Lower lobe of right lung (tissue), 2 donors: ENCODE results near the gene TRIM63. TPM values are rescaled to one million over a fixed set of nuclear protein-coding genes. Genes with fewer than 3 reads are reported as not detected.

ENCODE experiments used
- ATAC-seq, 2 donors: fragments of 200-7000 bp; cut with Tn5 transposase; one replicate each; pipeline ENCODE4 v1.9.1; 2020 to 2022; ENCODE audit warnings: mild to moderate bottlenecking in 2 of 2, moderate library complexity in 2 of 2
- DNase-seq: peaks from one replicate; pipeline ENCODE4 v3.0.0-alpha.2; 2020
- H3K27ac ChIP-seq: fragments of 200-600 bp; one replicate; pipeline ENCODE4 v1.8.0; 2022
- H3K27me3 ChIP-seq: fragments of 200-600 bp; one replicate; pipeline ENCODE4 v1.8.0; 2022; ENCODE audit warnings: low read depth
- H3K36me3 ChIP-seq: fragments of 200-600 bp; one replicate; pipeline ENCODE4 v1.8.0; 2022; ENCODE audit warnings: mild to moderate bottlenecking
- H3K4me1 ChIP-seq: fragments of 200-600 bp; one replicate; pipeline ENCODE4 v1.8.0; 2022
- H3K4me3 ChIP-seq: fragments of 200-600 bp; one replicate; pipeline ENCODE4 v1.8.0; 2022; ENCODE audit warnings: mild to moderate bottlenecking
- H3K9me3 ChIP-seq: fragments of 200-600 bp; one replicate; pipeline ENCODE4 v1.8.0; 2022
- intact Hi-C: fragments of 100-400 bp; cut with DNase I; formaldehyde crosslinking; loops from one replicate; pipeline ENCODE4 v1.11.0; 2022
- total RNA-seq: library from RNA; stranded (reverse); fragmentation: NEBNext Ultra II Directional; extraction: Animal tissue kit (Norgen Biotek cat#: 25700); gene quantifications from one replicate; pipeline ENCODE4 v1.2.1, GENCODE V29; 2021
- TF ChIP-seq, protein P1 (sequence below): fragments of 200-600 bp; IDR thresholded peaks from one replicate; pipeline ENCODE4 v1.8.0; 2022; ENCODE audit warnings: antibody characterized with exemption, mild to moderate bottlenecking
- donor health status: DM: no; HTN: yes; CAD: no; lungs with severe emphysema.

Gene TRIM63
- total RNA-seq, 1 donor from 2014 or later: 0.53 TPM

GRCh38 chr1:26009796-26010447 lies 57.5 kb downstream of the TRIM63 start:
- intact Hi-C loops: no loop called here
- TF ChIP-seq, protein P1, sequence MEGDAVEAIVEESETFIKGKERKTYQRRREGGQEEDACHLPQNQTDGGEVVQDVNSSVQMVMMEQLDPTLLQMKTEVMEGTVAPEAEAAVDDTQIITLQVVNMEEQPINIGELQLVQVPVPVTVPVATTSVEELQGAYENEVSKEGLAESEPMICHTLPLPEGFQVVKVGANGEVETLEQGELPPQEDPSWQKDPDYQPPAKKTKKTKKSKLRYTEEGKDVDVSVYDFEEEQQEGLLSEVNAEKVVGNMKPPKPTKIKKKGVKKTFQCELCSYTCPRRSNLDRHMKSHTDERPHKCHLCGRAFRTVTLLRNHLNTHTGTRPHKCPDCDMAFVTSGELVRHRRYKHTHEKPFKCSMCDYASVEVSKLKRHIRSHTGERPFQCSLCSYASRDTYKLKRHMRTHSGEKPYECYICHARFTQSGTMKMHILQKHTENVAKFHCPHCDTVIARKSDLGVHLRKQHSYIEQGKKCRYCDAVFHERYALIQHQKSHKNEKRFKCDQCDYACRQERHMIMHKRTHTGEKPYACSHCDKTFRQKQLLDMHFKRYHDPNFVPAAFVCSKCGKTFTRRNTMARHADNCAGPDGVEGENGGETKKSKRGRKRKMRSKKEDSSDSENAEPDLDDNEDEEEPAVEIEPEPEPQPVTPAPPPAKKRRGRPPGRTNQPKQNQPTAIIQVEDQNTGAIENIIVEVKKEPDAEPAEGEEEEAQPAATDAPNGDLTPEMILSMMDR: no peak

DNA sequence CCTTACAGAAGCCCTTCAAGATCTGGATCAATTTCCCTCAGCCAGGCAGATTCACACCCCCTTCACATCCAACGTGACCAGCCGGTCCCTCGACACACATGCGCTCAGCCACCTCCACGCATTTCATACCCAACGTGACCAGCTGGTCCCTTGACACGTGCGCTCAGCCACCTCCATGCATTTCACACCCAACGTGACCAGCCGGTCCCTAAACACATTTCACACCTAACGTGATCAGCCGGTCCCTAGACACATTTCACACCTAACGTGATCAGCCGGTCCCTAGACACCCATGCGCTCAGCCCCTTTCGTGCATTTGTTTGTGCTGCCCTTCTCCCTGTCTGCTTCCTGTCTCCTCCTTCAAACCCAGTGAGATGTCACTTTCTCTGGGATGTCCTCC lies 60.7 kb downstream of the TRIM63 start:
- TF ChIP-seq, protein P1: no peak
- H3K4me1 ChIP-seq: no peaks in the 10 kb centered on the region
- no peak overlapping the region for H3K27ac ChIP-seq
- no peaks in the 10 kb centered on the region for H3K9me3 ChIP-seq
- no peaks in the 10 kb centered on the region for H3K27me3 ChIP-seq
- H3K4me3 ChIP-seq: no peak overlapping the region
- intact Hi-C loops: no loop called here
- no peak for DNase-seq
- H3K36me3 ChIP-seq: no peaks in the 10 kb centered on the region
- no peak for ATAC-seq

More at GRCh38 chr1:26009796-26010447, 57.5 kb downstream of the TRIM63 start:
- H3K27ac ChIP-seq: no peak overlapping the region
- H3K27me3 ChIP-seq: no peaks in the 10 kb centered on the region
- no peak for ATAC-seq
- DNase-seq: no peak
- no peaks in the 10 kb centered on the region for H3K36me3 ChIP-seq
- H3K4me1 ChIP-seq: peaks cover 7% of the 10 kb centered on the region
- no peak overlapping the region for H3K4me3 ChIP-seq
- H3K9me3 ChIP-seq: no peaks in the 10 kb centered on the region

DNA sequence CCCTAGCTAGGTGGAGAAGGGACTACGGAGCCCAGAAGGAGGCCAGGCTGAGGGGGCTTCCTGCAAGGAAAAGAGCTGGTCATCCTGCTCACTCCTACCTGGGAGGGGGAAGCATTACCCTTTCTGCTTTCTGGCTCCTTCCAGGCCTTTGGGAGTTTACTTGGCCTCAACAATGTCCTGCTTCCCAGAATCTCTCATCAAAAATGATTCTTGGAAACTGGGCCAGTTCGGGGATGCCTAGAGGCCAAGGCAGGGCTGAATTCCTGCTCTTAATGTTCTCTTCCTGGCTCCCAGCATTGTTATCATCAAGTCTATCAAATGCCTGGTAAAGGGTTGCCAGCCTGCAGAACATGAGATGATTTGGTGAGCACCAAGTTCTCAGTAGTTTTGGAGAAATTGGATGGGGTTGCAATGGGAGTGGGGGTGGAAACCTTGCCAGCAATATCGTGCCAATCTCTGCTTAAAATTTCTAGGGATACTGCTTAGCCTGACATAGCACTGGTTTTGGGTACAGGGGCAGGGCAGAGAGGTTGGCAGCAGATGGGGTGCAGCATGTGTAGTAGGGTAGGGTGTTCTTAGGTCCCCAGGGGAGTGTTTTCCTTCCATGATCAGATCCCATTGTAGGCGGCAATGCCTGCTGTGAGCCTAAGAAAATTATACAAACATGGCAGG lies 61.9 kb downstream of the TRIM63 start:
- TF ChIP-seq, protein P1: no peak
- Histone ChIP-seq H3K27me3 (no peaks in the 10 kb centered on the region), H3K27ac (no peak overlapping the region), H3K9me3 (no peaks in the 10 kb centered on the region), H3K36me3 (no peaks in the 10 kb centered on the region), H3K4me3 (no peak overlapping the region), H3K4me1 (no peaks in the 10 kb centered on the region)
- ATAC-seq (no peak), DNase-seq (no peak)
- intact Hi-C loops: no loop called here

- no peak overlapping the region for H3K27ac ChIP-seq
- intact Hi-C loops: no loop called here
- TF ChIP-seq, protein P1: no peak
These were observed 63.7 kb downstream of the TRIM63 start for GRCh38 chr1:26003756-26004155.

GRCh38 chr1:26003262-26003661 lies 64.2 kb downstream of the TRIM63 start:
- TF ChIP-seq, protein P1: no peak
- DNase-seq: no peak
- intact Hi-C loops: no loop called here

More at GRCh38 chr1:26003756-26004155, 63.7 kb downstream of the TRIM63 start:
- H3K27me3 ChIP-seq: no peaks in the 10 kb centered on the region
- H3K36me3 ChIP-seq: no peaks in the 10 kb centered on the region
- H3K4me1 ChIP-seq: no peaks in the 10 kb centered on the region
- H3K9me3 ChIP-seq: no peaks in the 10 kb centered on the region
- ATAC-seq (no peak), DNase-seq (no peak)
- H3K4me3 ChIP-seq: no peak overlapping the region

More at GRCh38 chr1:26003262-26003661, 64.2 kb downstream of the TRIM63 start:
- H3K4me1 ChIP-seq: peaks cover 4% of the 10 kb centered on the region
- no peak overlapping the region for H3K27ac ChIP-seq
- H3K36me3 ChIP-seq: no peaks in the 10 kb centered on the region
- no peak for ATAC-seq
- H3K9me3 ChIP-seq: no peaks in the 10 kb centered on the region
- no peaks in the 10 kb centered on the region for H3K27me3 ChIP-seq
- H3K4me3 ChIP-seq: no peak overlapping the region

Other genes with a start within 250 kb of the TRIM63 start
- gene MTFR1L, start 247.7 kb downstream of the TRIM63 start, total RNA-seq: 51.1 TPM
- not detected for gene AUNIP, start 208.2 kb downstream of the TRIM63 start, total RNA-seq
- gene PAQR7, start 191.9 kb downstream of the TRIM63 start, total RNA-seq: 9.3 TPM
- 56.6 TPM for gene STMN1, start 161.2 kb downstream of the TRIM63 start, total RNA-seq
- gene PAFAH2, start 69.6 kb downstream of the TRIM63 start, total RNA-seq: 19.4 TPM
- 0.24 TPM for gene EXTL1, start 45.9 kb downstream of the TRIM63 start, total RNA-seq
- not detected for gene SLC30A2, start 21.5 kb downstream of the TRIM63 start, total RNA-seq
- gene PDIK1L, start 44.2 kb upstream of the TRIM63 start, total RNA-seq: 11.8 TPM
- 3.8 TPM for gene FAM110D, start 91.4 kb upstream of the TRIM63 start, total RNA-seq
- not detected for gene C1orf232, start 101.3 kb upstream of the TRIM63 start, total RNA-seq
- gene ZNF593, start 102.3 kb upstream of the TRIM63 start, total RNA-seq: 18.0 TPM
- not detected for gene ZNF593OS, start 104.2 kb upstream of the TRIM63 start, total RNA-seq
- gene CNKSR1, start 109.9 kb upstream of the TRIM63 start, total RNA-seq: 25.0 TPM
- gene CATSPER4, start 123.0 kb upstream of the TRIM63 start, total RNA-seq: not detected
- 10.2 TPM for gene CEP85, start 166.6 kb upstream of the TRIM63 start, total RNA-seq
- 204 TPM for gene SH3BGRL3, start 212.5 kb upstream of the TRIM63 start, total RNA-seq
- gene UBXN11, start 239.0 kb upstream of the TRIM63 start, total RNA-seq: 65.1 TPM